ENCODE measurements around the gene ZFR2.
"Not testable (repeated sequence)": the region's sequence is repeated elsewhere in the genome, so short reads cannot be mapped to it uniquely, and the experiment has no call there.

- TF ChIP-seq CTCF, POLR2A (IDR thresholded peaks at IDR 0.05): not testable (repeated sequence)
Observed at GRCh38 chr19:3874695-3875094, 5.9 kb upstream of the ZFR2 start.
